SU-DHL-6 (cell line): ENCODE data around the gene MYO7B.

Experiments used
- H2AFZ ChIP-seq: fragments of 200-600 bp; sonication (generic); 2 replicates; pipeline ENCODE4 v1.6.1; 2014; ENCODE audit warnings: low read depth, mild to moderate bottlenecking, moderate library complexity, mixed read lengths, antibody characterized with exemption, low read length; ENCODE audit not compliant: severe bottlenecking
- H3F3A ChIP-seq: fragments of 200-600 bp; shearing (Covaris generic); 2 replicates; pipeline ENCODE4 v1.6.0; 2016; ENCODE audit warnings: antibody characterized with exemption, mild to moderate bottlenecking; ENCODE audit not compliant: insufficient read depth
- H3K27ac ChIP-seq: fragments of 200-600 bp; sonication (generic); 2 replicates; pipeline ENCODE4 v1.5.1; 2016; ENCODE audit warnings: low read depth, mild to moderate bottlenecking, low read length, moderate library complexity, mixed read lengths
- H3K27me3 ChIP-seq: fragments of 200-600 bp; sonication (generic), shearing (Covaris generic); 2 replicates; pipeline ENCODE4 v1.6.0; 2014; ENCODE audit warnings: mild to moderate bottlenecking, low read length
- H3K36me3 ChIP-seq: fragments of 200-600 bp; sonication (generic); 2 replicates; pipeline ENCODE4 v1.6.1; 2014; ENCODE audit warnings: mild to moderate bottlenecking, low read length, mixed read lengths
- H3K4me2 ChIP-seq: fragments of 300-600, 200-600 bp; shearing (Covaris generic), sonication (generic); 2 replicates; pipeline ENCODE4 v1.6.0; 2014; ENCODE audit warnings: low read length, low read depth, mild to moderate bottlenecking; ENCODE audit not compliant: poor library complexity, severe bottlenecking
- H3K4me3 ChIP-seq: fragments of 200-600 bp; sonication (generic); 2 replicates; pipeline ENCODE4 v1.5.1; 2014; ENCODE audit warnings: antibody characterized with exemption, low read length, mild to moderate bottlenecking, mixed read lengths; ENCODE audit not compliant: insufficient read depth, poor library complexity, severe bottlenecking
- H3K79me2 ChIP-seq: fragments of 200-600 bp; sonication (generic); 2 replicates; pipeline ENCODE4 v1.6.1; 2014; ENCODE audit warnings: mild to moderate bottlenecking, low read length, moderate library complexity; ENCODE audit not compliant: insufficient read depth
- H3K9ac ChIP-seq: fragments of 200-600 bp; sonication (generic); 2 replicates; pipeline ENCODE4 v1.7.0; 2014; ENCODE audit warnings: mild to moderate bottlenecking, low read length
- H3K9me2 ChIP-seq: fragments of 200-600 bp; sonication (generic); replicated peaks from 2 replicates; pipeline ENCODE4 v1.6.1; 2014; ENCODE audit warnings: low read length; ENCODE audit not compliant: insufficient read depth
- H3K9me3 ChIP-seq: fragments of 200-600 bp; sonication (generic); 2 replicates; pipeline ENCODE4 v1.6.1; 2014; ENCODE audit warnings: low read length, mixed read lengths; ENCODE audit not compliant: insufficient read depth
- H4K20me1 ChIP-seq: fragments of 200-600 bp; sonication (generic); 2 replicates; pipeline ENCODE4 v1.6.1; 2014; ENCODE audit warnings: low read depth, mild to moderate bottlenecking, antibody characterized with exemption, low read length, moderate library complexity, mixed read lengths
- EZH2phosphoT487 ChIP-seq: fragments of 200-600 bp; sonication (generic), shearing (Covaris generic); conservative IDR thresholded peaks from 2 replicates; pipeline ENCODE4 v1.6.1; 2018; ENCODE audit warnings: mild to moderate bottlenecking, antibody characterized with exemption, low read length, moderate library complexity, mixed read lengths
- TF ChIP-seq, protein P1 (sequence below): fragments of 200-600 bp; sonication (generic); IDR thresholded peaks from one replicate; pipeline ENCODE4 v1.5.1; 2017; ENCODE audit warnings: antibody characterized with exemption, mild to moderate bottlenecking, low read length, moderate library complexity; ENCODE audit not compliant: insufficient read depth, poor library complexity, severe bottlenecking

MYO7B gene

DNA sequence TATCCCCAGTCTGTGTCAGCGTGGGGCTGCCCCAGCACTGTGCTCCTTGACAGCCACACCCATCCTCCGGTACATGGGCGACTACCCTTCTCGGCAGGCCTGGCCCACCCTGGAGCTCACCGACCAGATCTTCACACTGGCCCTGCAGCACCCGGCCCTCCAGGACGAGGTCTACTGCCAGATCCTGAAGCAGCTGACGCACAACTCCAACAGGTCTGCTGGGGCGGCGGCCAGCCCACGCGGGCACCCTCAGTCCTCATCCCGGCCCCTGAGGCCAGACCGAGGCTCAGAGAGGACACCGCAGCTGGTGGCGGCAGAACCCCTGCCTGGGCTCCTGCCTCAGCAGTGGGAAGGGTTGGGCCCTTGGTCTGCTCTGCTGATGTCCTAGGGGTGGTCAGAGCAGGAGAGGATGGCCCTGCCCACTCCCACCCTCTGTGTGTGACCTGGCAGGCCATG, 96.1 kb downstream of the MYO7B start:
- Histone ChIP-seq H3K27me3 (no peaks in the 10 kb centered on the region), H3K9me2 (no peaks in the 10 kb centered on the region), H4K20me1 (no peaks in the 10 kb centered on the region), H3K9me3 (no peaks in the 10 kb centered on the region), H3K9ac (no peak overlapping the region), H3K4me3 (no peak overlapping the region), H3K4me2 (no peak overlapping the region), H2AFZ (no peak overlapping the region), H3K27ac (no peak overlapping the region), H3F3A (no peaks in the 10 kb centered on the region), H3K36me3 (no peaks in the 10 kb centered on the region), H3K79me2 (no peaks in the 10 kb centered on the region)
- TF ChIP-seq, protein P1, sequence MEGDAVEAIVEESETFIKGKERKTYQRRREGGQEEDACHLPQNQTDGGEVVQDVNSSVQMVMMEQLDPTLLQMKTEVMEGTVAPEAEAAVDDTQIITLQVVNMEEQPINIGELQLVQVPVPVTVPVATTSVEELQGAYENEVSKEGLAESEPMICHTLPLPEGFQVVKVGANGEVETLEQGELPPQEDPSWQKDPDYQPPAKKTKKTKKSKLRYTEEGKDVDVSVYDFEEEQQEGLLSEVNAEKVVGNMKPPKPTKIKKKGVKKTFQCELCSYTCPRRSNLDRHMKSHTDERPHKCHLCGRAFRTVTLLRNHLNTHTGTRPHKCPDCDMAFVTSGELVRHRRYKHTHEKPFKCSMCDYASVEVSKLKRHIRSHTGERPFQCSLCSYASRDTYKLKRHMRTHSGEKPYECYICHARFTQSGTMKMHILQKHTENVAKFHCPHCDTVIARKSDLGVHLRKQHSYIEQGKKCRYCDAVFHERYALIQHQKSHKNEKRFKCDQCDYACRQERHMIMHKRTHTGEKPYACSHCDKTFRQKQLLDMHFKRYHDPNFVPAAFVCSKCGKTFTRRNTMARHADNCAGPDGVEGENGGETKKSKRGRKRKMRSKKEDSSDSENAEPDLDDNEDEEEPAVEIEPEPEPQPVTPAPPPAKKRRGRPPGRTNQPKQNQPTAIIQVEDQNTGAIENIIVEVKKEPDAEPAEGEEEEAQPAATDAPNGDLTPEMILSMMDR = no peak
- TF ChIP-seq EZH2phosphoT487 = no peak

DNA sequence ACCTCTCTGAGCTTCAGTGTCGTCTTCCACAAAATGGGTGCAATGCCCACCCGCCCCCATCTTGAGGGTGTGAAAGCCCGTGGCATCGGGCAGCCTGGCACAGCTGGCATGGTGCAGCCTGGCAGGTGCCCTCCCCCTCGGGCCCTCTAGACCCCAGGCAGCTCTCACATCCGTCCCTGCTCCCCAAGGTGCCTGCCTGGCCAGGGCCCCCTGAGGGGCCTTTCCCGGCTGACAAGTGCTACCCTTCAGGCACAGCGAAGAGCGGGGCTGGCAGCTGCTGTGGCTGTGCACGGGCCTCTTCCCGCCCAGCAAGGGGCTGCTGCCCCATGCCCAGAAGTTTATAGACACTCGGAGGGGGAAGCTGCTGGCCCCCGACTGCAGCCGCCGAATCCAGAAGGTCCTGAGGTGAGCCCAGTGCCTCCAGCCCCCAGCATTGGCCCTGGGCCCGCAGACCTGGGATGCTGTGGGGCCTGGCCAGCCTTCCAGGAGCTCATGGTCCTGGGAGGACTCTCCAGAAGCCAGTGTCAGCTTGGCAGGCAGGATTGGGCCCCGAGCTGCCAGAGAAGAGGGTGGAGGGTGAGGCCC, 96.6 kb downstream of the MYO7B start:
- TF ChIP-seq, protein P1 = no peak
- TF ChIP-seq EZH2phosphoT487 = no peak
- Histone ChIP-seq H3K9me2 (no peaks in the 10 kb centered on the region), H3K9ac (no peak overlapping the region), H3K27ac (no peak overlapping the region), H3K9me3 (no peaks in the 10 kb centered on the region), H4K20me1 (no peaks in the 10 kb centered on the region), H3K4me3 (no peak overlapping the region), H3K27me3 (no peaks in the 10 kb centered on the region), H3K79me2 (no peaks in the 10 kb centered on the region), H3K36me3 (no peaks in the 10 kb centered on the region), H3F3A (no peaks in the 10 kb centered on the region), H3K4me2 (no peak overlapping the region), H2AFZ (no peak overlapping the region)

DNA sequence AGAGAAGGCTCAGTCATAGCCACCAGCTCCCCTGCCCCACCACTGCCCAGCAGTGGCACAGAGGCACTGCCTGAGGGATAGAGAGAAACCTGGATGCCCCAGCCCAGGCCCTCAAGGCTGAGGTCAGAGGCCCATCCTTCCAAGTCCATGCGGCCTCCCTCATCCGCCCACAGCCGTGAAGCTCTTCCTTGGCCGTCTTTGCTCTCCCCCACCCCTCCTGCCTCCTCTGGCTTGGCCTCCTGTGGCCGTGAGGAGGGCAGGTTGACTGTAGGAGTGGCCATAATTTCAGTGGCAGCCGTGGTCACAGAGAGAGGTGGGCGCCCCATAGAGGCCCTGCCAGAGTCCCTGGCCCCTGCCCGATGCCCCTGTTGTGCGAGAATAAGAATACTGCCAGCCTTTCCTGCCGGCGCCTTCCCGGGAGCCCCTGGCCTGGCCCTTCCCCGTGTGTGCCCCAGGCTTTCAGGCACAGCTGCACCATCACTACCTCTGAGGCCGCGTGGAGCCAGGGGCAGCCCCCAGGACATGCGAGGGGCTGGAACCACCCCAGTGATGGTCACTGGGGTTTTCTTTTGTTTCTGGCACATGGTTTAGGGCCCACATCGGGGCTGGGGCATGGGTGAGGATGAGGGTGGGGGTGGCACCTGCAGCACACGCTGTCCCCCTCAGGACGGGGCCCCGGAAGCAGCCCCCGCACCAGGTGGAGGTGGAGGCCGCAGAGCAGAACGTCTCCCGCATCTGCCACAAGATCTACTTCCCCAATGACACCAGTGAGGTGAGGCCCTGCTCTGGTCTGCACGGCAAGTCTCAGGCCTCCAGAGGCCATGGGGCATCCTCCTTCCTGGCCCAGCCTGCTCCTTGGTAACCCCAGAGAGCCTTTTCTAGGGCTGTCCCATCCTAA, 97.4 kb downstream of the MYO7B start:
- Histone ChIP-seq H3K79me2 (no peaks in the 10 kb centered on the region), H3K9me2 (no peaks in the 10 kb centered on the region), H2AFZ (no peak overlapping the region), H3F3A (no peaks in the 10 kb centered on the region), H4K20me1 (no peaks in the 10 kb centered on the region), H3K27me3 (no peaks in the 10 kb centered on the region), H3K36me3 (no peaks in the 10 kb centered on the region), H3K9me3 (no peaks in the 10 kb centered on the region), H3K9ac (peak overlapping the region; percentile 15; the same call in 1 of the 2 replicates), H3K27ac (no peak overlapping the region), H3K4me3 (no peak overlapping the region), H3K4me2 (no peak overlapping the region)
- no peak for TF ChIP-seq EZH2phosphoT487
